GM19240 (cell line): ENCODE measurements around the gene TTC39A.
"Not testable (repeated sequence)": the region's sequence is repeated elsewhere in the genome, so short reads cannot be mapped to it uniquely, and the experiment has no call there.

ENCODE experiments used
- DNase-seq: peaks from one replicate; pipeline ENCODE4 v3.0.0; 2011; ENCODE audit warnings: low spot score; ENCODE audit not compliant: insufficient read length

TTC39A gene

DNA sequence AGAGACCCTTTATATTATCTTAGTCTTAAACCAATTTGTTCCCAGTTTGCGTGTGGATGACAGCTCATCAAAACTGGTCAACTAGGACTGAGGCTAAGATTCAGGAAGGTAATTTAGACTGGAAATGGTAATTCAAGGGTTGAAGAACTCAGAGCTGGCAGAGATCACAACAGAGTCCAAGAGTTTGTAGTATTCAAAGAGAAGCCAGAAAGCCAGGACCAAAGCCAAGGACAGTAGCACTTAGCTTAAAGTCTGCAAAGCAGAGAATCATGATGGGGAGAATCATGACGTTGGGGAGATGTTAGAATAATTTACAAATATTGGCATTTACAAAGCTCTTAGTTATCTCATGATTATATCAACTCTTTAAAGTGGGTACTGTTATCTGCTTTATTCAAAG is 61.7 kb downstream of the TTC39A start:
- no peak for DNase-seq

DNA sequence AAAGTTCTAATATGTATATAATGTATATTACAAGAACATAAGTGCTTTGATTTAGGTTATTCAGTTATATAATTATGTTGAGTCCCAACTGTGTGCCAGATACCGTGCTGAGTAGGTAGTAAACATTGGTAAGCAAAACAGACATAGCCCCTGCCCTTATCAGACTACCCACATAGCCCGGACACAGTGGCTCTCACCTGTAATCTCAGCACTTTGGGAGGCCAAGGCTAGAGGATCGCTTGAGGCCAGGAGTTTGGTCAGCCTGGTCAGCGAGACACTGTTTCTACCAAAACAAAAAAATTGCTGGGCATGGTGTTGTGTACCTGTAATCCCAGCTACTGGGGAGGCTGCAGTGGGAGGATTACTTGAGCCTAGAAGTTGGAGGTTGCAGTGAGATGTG is 63.6 kb downstream of the TTC39A start:
- DNase-seq = no peak

DNA sequence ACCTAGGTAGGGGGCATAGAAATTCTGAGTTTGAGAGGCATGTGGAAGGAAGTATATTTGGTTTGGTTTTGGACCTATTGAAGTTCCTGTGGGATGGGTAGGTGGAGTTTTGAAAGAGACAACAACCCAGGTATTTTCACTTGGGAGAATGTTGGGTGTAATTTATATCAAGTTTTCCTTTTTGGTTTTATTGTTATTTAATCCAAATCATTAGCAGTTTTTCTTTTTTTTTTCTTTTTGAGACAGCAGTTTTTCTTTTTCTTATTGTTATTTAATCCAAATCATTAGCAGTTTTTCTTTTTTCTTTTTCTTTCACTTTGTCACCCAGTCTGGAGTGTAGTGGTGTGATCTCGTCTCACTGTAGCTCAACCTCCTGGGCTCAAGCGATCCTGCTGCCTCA is 64.2 kb downstream of the TTC39A start:
- DNase-seq = no peak

DNA sequence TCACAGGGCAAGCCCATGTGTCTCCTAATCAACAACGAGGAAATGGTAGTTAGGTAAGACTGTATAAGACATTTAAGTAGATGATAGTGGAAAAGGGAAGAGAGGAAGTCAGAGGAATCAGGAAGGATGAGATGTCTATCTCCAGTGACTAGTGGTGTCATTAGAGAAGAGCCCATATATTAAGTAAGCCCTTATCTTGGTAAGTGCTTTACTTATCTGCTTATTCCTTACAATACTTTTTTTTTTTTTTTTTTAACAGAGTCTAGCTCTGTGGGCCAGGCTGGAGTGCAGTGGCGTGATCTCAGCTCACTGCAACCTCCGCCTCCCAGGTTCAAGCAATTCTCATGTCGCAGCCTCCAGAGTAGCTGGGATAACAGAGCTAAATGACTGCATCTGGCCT is 64.7 kb downstream of the TTC39A start:
- DNase-seq = no peak

DNA sequence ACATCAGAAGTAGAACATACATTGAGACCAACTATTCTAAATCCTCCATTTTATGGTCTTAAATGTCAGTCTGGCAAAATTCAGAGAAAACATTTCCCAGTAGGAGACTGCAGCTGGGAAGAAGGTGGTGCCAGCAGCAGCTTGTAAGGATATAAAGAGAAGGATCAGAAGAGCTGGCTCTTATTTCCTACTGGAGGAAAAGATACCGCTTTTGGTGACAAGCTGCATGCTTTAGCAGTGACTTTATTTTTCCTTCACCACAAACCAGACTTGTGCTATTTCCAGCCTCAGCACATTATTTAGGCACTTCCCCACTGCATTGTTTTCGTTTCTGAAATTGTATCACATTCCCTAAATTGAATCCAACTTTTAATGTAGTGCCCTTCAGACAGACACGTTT is 65.9 kb downstream of the TTC39A start:
- no peak for DNase-seq

DNA sequence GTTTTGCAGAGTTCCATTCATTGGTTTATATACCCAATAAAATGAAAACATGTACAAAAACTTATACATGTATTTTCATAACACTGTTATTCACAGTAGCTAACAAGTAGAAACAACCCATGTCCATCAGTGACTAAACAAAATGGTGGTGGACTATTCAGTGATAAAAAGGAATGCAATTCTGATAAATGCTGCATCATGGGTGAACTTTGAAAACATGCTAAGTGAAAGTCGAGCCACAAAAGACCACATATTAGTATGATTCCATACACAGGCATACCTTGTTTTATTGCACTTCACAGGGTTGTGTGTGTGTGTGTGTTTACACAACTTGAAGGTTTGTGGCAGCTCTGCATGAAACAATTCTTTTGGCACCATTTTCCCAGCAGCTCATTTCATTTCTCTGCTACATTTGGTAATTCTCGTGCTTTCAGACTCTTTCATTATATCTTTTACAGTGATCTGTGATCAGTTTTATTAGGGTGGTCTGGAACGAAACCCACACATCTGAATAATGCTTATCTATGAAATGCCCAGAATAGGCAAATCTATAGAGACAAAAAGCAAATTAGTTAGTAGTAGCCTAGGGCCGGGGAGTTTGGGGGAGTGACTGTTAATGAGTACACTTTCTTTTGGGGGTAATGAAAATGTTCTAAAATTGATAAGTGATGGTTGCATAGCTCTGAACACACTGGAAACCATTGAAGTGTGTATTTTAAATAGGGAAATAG is 67.0 kb downstream of the TTC39A start:
- DNase-seq = no peak

DNA sequence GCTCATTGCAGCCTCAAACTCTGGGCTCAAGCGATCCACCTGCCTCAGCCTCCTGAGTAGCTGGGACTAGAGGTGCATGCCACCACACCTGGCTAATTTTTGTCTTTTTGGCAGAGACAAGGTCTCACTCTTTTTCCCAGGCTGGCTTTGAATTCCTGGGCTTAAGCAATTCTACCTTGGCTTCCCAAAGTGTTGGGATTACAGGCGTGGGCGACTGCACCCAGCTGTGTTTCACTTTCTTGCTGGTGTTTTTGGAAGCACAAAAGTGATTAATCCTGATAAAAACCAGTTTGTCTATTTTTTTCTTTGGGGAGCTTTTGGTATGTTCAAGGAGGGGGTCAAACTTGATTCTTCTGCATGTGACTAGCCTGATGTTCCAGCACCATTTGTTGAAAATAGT is 75.0 kb downstream of the TTC39A start:
- DNase-seq = no peak

DNA sequence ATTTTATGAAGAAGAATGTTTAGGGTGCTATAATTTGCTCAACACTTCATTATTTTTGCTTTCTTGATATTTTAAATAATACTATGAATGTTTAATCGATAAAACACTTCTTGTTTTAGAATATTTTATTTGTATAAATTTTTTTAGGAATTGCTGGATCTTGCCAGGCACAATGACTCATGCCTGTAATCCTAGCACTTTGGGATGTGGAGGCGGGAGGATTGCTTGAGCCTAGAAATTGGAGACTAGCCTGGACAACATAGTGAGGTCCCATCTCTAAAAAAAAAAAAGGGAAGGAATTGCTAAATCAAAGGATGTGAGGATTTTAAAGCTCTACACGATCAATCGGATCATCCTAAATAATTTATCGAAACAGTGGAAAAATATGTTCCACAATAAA is 76.7 kb downstream of the TTC39A start:
- no peak for DNase-seq

DNA sequence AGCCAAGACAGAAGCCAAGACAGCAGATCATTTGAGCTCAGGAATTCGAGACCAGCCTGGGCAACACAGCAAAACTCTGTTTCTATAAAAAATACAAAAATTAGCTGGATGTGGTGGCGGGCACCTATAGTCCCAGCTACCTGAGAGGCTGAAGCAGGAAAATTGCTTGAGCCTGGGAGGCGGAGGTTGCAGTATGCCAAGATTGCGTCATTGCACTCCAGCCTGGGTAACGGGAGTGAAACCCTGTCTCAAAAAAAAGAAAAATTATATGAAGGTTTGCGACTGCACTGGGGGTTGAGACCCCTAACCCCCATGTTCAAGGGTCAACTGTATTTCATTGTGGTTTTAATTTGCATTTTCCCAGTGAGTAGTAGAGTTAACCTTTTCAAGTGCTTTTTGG is 78.0 kb downstream of the TTC39A start:
- DNase-seq = no peak

DNA sequence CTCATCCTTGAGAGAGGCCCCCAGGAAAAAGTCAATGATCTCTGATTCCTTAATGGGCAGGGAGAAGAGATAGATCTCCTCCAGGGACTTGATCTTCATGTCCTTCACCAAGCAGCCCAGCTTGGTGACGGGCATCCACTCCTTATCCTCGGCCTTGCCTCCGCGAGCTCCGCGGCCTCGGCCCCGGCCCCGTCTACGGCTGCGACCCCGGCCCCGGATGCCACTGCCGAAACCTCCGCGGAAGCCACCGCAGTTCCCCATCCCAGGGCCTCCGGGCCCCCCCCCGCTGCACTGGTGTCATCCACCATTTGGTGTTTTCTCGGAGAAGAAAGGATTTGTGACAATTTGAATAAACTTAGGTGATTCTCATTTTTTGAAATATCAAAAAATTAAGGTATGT is 79.2 kb downstream of the TTC39A start:
- DNase-seq = not testable (repeated sequence)

DNA sequence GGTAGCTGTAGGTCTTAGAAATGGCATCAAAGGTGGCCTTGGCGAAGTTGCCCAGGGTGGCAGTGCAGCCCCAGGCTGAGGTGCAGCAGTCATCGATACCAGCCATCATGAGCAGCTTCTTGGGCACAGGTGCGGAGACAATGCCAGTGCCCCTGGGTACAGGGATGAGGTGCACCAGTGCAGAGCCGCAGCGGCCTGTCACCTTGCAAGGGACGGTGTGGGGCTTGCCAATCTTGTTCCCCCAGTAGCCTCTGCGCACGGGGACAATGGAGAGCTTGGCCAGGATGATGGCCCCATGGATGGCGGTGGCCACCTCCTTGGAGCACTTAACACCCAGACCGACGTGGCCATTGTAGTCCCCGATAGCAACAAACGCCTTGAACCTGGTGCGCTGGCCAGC is 79.6 kb downstream of the TTC39A start:
- not testable (repeated sequence) for DNase-seq

DNA sequence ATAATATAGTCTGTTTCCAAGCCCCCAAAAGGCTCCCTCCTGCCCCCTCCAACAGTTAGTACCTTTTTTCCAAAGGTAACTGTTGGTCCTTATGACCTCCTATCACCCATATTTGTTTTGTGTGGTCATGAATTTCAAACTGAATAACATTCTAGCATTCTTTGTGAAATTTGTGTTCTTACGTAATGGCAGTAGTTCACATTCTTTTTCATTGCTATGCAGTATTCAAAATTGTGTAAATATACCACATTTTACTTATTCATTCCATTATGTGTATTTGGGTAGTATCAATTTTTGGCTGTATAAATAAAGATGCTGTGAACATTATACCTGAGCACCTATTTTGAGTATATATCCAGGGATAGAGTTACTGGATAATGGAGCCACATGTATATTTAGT is 80.9 kb downstream of the TTC39A start:
- no peak for DNase-seq

DNA sequence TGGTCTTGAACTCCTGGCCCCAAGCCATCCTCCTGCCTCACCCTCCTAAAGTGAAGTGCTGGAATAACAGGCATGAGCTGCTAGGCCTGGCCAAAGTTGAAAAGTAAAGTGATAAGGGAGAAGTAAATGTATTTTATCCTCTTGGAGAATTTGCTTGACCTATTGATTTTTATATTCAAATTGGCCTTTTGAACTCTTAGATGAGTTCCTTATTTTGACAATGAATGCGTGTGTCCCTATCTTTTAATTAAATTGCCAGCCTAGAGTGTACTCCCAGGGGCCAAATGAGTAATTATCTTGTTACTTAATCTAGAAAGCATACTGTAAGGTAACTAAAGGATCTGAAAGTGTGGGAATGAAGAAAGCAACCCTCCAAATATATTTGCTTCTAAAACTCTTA is 82.9 kb downstream of the TTC39A start:
- no peak for DNase-seq

DNA sequence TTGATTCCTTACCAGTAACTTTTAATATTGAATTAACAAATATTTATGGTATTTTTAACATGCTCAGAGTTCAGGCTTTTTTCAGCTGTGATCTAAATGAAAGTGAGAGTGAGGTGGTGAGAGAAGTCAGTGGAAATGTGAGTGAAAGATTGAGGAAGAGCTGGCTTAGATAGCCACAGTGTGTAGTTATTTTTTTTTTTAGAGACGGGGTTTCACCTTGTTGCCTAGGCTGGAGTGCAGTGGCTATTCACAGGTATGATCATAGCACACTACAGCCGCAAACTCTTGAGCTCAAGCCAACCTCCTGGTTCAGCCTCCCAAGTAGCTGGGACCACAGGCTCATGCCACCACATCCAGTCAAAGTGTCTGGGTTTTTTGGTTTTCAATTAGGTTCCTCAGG is 83.3 kb downstream of the TTC39A start:
- DNase-seq = peak; percentile 14

DNA sequence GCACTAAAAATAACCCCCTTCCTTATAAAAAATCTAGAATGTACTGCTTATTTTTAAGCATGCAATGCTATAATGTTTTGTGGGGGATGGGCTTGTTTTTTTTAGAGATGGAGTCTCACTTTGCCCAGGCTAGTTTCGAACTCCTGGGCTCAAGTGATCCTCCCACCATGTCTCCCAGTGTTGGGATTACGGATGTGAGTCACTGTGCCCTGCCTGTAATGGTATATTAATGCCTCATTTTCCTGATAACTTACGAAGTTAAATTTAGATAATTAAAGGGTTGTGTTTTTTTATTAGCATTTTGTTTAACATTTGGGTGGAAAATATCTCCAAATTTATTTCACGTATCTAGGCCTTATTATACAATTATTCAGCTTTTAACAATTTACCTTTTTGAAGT is 87.8 kb downstream of the TTC39A start:
- no peak for DNase-seq

DNA sequence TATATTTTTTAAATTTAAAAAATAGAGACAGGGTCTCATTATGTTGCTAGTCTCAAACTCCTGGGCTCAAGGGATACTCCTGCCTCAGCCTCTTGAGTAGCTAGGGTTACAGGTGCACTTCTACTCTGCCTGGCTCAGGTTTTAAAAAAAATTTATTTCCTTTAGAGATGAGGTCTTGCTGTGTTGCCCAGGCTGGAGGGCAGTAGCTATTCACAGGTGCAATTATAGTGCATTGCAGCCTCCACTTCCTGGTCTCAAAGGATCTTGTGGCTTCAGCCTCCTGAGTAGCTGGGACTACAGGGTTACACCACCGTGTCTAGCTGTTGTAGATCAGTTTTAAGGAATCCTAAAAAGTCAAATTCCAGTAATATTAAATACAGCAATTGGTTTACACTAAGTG is 89.2 kb downstream of the TTC39A start:
- DNase-seq = no peak

DNA sequence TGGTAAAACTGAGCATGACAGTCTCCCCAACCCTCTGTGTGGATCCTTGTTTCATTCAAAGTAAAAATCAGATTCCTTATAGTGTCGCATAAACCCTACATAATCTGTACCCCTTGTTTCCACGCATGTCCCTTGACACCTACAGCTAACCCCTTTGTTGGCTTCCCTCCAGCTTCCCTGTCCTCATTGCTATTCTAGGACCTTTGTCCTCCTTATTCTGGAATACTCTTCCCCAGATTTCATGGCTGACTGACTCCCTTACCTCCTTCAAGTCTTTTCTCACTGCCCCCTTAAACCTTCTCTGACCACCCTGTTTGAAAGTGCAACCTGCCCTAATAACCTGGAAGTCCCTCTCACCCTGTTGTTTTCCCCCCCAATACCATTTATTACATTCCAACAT is 90.3 kb downstream of the TTC39A start:
- no peak for DNase-seq

DNA sequence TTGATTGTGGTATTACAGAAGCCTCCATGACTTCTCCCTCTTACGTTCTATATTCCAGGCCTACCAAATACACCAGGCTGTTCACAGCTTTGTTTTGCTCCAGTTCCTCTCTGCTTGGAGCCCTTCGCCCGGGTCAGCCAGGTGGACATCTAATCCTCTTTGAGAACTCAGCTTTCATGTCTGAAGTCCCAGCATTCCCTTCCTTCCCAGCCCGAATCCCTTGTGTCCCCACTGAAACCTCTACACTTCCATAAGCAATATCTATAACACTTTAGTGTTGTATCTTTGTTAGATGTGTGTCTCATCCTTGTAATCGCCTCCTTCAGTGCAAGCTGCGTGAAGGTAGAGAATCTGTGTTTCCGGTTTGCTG is 92.3 kb downstream of the TTC39A start:
- no peak for DNase-seq

DNA sequence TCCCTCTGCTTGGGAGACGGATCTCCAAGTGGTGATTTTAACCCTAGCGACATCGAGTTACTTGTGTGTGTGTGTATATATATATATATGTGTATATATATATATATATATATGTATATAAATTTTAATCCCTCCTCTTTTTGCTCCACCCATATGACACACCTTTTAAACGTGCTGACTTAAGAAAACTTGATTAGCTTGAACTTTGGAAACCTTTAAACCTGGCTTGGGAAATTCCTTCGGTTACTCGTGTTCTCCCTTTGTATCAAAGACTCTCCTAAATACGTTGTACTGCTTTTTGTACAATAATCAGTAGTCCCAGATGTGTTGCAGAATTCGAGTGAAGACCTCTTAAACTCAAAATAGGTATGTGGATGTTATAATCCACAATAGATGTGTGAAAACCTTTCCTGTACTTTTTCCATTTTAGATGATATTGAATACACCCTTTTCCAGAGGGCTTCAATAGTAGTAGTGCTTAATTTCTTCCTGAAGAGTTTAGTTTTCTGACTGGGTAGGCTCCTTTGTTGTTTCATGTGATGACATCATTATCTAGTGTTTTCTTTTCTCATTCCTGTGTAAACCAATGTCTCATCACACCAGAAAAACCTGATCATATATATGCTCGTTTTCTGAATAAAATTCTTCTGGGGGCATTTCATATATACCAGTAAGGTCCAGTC is 92.9 kb downstream of the TTC39A start:
- DNase-seq = no peak
